Endothelial cell (in vitro differentiated cells): ENCODE data around the gene ZFP91. TPM values are rescaled to one million over a fixed set of nuclear protein-coding genes. Genes with fewer than 3 reads are reported as not detected.

Source experiments
- DNase-seq: peaks from one replicate; pipeline ENCODE4 v3.0.0; 2021; ENCODE audit warnings: low spot score
- H3K27ac Mint-ChIP-seq: one replicate; pipeline ENCODE4 v1.8.0; 2021; ENCODE audit warnings: mixed read lengths, inconsistent platforms; ENCODE audit not compliant: unreplicated experiment
- H3K27me3 Mint-ChIP-seq: one replicate; pipeline ENCODE4 v1.8.0; 2021; ENCODE audit warnings: mild to moderate bottlenecking, moderate library complexity, mixed read lengths, inconsistent platforms; ENCODE audit not compliant: unreplicated experiment
- H3K36me3 Mint-ChIP-seq: one replicate; pipeline ENCODE4 v1.8.0; 2021; ENCODE audit warnings: mild to moderate bottlenecking, low read depth, mixed read lengths, inconsistent platforms; ENCODE audit not compliant: unreplicated experiment
- H3K4me1 Mint-ChIP-seq: one replicate; pipeline ENCODE4 v1.8.0; 2021; ENCODE audit warnings: mild to moderate bottlenecking, mixed read lengths, inconsistent platforms; ENCODE audit not compliant: unreplicated experiment
- H3K4me3 Mint-ChIP-seq: one replicate; pipeline ENCODE4 v1.8.0; 2021; ENCODE audit warnings: mild to moderate bottlenecking, mixed read lengths, inconsistent platforms; ENCODE audit not compliant: unreplicated experiment
- H3K9me3 Mint-ChIP-seq: one replicate; pipeline ENCODE4 v1.8.0; 2021; ENCODE audit warnings: mixed read lengths, inconsistent platforms; ENCODE audit not compliant: unreplicated experiment
- total RNA-seq: library from RNA; stranded (reverse); fragmentation: NEBNext Ultra II Directional; extraction: Animal tissue kit (Norgen Biotek cat#: 25700); gene quantifications from one replicate; pipeline ENCODE4 v1.2.1, GENCODE V29; 2021; ENCODE audit not compliant: unreplicated experiment
- TF ChIP-seq, protein P1 (sequence below): fragments of 200-600 bp; sonication (generic); IDR thresholded peaks from one replicate; pipeline ENCODE4 v1.5.0; 2021; ENCODE audit warnings: antibody characterized with exemption; ENCODE audit not compliant: unreplicated experiment

ZFP91 gene
- total RNA-seq, 1 donor from 2014 or later = 28.4 TPM

DNA sequence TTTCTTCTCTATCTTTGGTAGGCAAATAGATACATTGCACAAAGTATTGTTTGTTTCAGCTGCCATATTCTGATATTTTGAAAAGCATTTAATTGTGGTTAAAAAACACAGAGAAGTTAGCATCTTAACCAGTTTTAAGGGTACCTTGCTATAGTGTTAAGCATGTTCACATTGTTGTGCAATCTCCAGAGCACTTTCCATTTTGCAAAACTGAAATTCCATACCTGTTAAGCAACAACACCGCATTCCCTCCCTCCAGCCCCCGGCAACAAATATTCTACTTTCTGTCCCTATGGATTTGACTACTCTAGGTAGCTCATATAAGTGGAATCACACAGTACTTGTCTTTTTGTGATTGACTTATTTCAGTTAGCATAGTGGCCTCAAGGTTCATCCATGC lies 77.5 kb downstream of the ZFP91 start:
- DNase-seq = no peak
- H3K9me3 Mint-ChIP-seq = no peaks in the 10 kb centered on the region
- no peak overlapping the region for H3K4me3 Mint-ChIP-seq
- no peaks in the 10 kb centered on the region for H3K4me1 Mint-ChIP-seq
- no peaks in the 10 kb centered on the region for H3K36me3 Mint-ChIP-seq
- TF ChIP-seq, protein P1, sequence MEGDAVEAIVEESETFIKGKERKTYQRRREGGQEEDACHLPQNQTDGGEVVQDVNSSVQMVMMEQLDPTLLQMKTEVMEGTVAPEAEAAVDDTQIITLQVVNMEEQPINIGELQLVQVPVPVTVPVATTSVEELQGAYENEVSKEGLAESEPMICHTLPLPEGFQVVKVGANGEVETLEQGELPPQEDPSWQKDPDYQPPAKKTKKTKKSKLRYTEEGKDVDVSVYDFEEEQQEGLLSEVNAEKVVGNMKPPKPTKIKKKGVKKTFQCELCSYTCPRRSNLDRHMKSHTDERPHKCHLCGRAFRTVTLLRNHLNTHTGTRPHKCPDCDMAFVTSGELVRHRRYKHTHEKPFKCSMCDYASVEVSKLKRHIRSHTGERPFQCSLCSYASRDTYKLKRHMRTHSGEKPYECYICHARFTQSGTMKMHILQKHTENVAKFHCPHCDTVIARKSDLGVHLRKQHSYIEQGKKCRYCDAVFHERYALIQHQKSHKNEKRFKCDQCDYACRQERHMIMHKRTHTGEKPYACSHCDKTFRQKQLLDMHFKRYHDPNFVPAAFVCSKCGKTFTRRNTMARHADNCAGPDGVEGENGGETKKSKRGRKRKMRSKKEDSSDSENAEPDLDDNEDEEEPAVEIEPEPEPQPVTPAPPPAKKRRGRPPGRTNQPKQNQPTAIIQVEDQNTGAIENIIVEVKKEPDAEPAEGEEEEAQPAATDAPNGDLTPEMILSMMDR = no peak
- H3K27ac Mint-ChIP-seq = no peak overlapping the region
- H3K27me3 Mint-ChIP-seq = no peaks in the 10 kb centered on the region

- Mint-ChIP-seq H3K4me3 (no peak overlapping the region), H3K27me3 (no peaks in the 10 kb centered on the region), H3K9me3 (no peaks in the 10 kb centered on the region), H3K27ac (no peak overlapping the region), H3K36me3 (no peaks in the 10 kb centered on the region), H3K4me1 (no peaks in the 10 kb centered on the region)
- DNase-seq = no peak
- TF ChIP-seq, protein P1 = no peak
Observed at GRCh38 chr11:58658623-58659022, 79.8 kb downstream of the ZFP91 start.

GRCh38 chr11:58659404-58659803 lies 80.5 kb downstream of the ZFP91 start:
- H3K4me3 Mint-ChIP-seq = no peak overlapping the region

DNA sequence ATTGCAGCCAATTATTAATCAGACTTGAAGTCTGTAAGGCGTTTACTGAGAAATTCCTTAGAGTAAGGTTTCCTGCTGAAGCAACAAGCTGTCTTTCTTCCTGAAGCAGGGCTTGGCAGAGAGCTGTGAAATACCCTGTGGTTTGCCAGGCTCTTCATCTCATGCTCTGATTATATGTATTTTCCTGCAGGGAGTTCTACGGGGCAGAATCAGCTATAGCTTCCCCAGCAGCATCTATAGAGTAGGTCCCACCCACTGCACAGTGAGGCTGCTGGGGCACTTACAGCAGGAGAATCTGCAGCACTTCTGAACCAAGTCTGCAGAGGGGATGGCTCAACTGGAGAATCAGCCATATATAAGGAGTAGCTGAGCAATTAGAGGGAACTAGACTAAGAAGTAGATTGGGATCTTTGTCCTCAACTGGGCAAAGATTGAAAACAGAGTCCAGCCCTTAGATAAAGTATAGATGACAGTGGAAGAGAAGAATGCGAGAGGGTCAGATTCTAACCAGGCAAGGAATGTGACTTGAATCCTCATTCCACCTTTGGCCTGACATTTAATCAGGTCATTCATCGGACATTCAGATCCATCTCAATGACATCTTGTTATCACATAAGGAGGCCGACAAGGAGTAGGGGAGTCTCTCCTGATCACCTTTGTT lies 81.2 kb downstream of the ZFP91 start:
- Mint-ChIP-seq H3K4me1 (no peaks in the 10 kb centered on the region), H3K27ac (no peak overlapping the region), H3K9me3 (no peaks in the 10 kb centered on the region), H3K36me3 (no peaks in the 10 kb centered on the region), H3K4me3 (no peak overlapping the region), H3K27me3 (no peaks in the 10 kb centered on the region)
- no peak for DNase-seq
- TF ChIP-seq, protein P1 = no peak

More at GRCh38 chr11:58659404-58659803, 80.5 kb downstream of the ZFP91 start:
- no peaks in the 10 kb centered on the region for H3K27me3 Mint-ChIP-seq
- no peaks in the 10 kb centered on the region for H3K9me3 Mint-ChIP-seq
- TF ChIP-seq, protein P1 = no peak
- no peak overlapping the region for H3K27ac Mint-ChIP-seq
- H3K4me1 Mint-ChIP-seq = no peaks in the 10 kb centered on the region
- no peaks in the 10 kb centered on the region for H3K36me3 Mint-ChIP-seq
- DNase-seq = no peak

Other genes with a start within 250 kb of the ZFP91 start
- gene OR5B17, start 220.0 kb upstream of the ZFP91 start, total RNA-seq = not detected
- not detected for gene OR5B3, start 172.2 kb upstream of the ZFP91 start, total RNA-seq
- not detected for gene OR5B2, start 150.9 kb upstream of the ZFP91 start, total RNA-seq
- not detected for gene OR5B12, start 136.8 kb upstream of the ZFP91 start, total RNA-seq
- gene OR5B21, start 71.0 kb upstream of the ZFP91 start, total RNA-seq = not detected
- 5.0 TPM for gene LPXN, start 3.2 kb upstream of the ZFP91 start, total RNA-seq
- 1.6 TPM for gene CNTF, start 43.6 kb downstream of the ZFP91 start, total RNA-seq
- not detected for gene GLYAT, start 152.9 kb downstream of the ZFP91 start, total RNA-seq